ENCODE measurements around the gene ZNF385A. TPM values are rescaled to one million over a fixed set of nuclear protein-coding genes. Genes with fewer than 3 reads are reported as not detected.

Gene ZNF385A
- total RNA-seq, 1 experiment from 2014 or later = 9.5 TPM

GRCh38 chr12:54390176-54390667 lies 5.7 kb upstream of the ZNF385A start:
- Mint-ChIP-seq H3K4me3 (ENCODE audit: low read depth, unreplicated experiment) (no peak overlapping the region), H3K27me3 (ENCODE audit: unreplicated experiment) (peaks cover 26% of the 10 kb centered on the region), H3K4me1 (ENCODE audit: low read depth, unreplicated experiment) (peaks cover 25% of the 10 kb centered on the region), H3K27ac (ENCODE audit: unreplicated experiment) (no peak overlapping the region), H3K36me3 (ENCODE audit: insufficient read depth, unreplicated experiment) (no peaks in the 10 kb centered on the region), H3K9me3 (ENCODE audit: low read depth, unreplicated experiment) (no peaks in the 10 kb centered on the region)
- intact Hi-C loops (cut with micrococcal nuclease; ENCODE audit: unreplicated experiment) = no loop called here
- TF ChIP-seq CTCF (IDR thresholded peaks at IDR 0.05; ENCODE audit: unreplicated experiment) = no peak
- CTCF ChIA-PET = no interaction called here
- BruUV-seq (replicated peaks) = no TSS peak
- DNase-seq = no peak

GRCh38 chr12:54389607-54390175 lies 5.2 kb upstream of the ZNF385A start:
- TF ChIP-seq CTCF (IDR thresholded peaks at IDR 0.05; ENCODE audit: unreplicated experiment) = no peak
- BruUV-seq (replicated peaks) = no TSS peak
- Mint-ChIP-seq H3K27ac (ENCODE audit: unreplicated experiment) (no peak overlapping the region), H3K4me3 (ENCODE audit: low read depth, unreplicated experiment) (no peak overlapping the region), H3K4me1 (ENCODE audit: low read depth, unreplicated experiment) (peaks cover 25% of the 10 kb centered on the region), H3K27me3 (ENCODE audit: unreplicated experiment) (peaks cover 26% of the 10 kb centered on the region), H3K36me3 (ENCODE audit: insufficient read depth, unreplicated experiment) (no peaks in the 10 kb centered on the region), H3K9me3 (ENCODE audit: low read depth, unreplicated experiment) (no peaks in the 10 kb centered on the region)
- CTCF ChIA-PET = no interaction called here
- intact Hi-C loops (cut with micrococcal nuclease; ENCODE audit: unreplicated experiment) = no loop called here
- no peak for DNase-seq

GRCh38 chr12:54389134-54389508 lies 4.6 kb upstream of the ZNF385A start:
- Mint-ChIP-seq H3K27ac (ENCODE audit: unreplicated experiment) (no peak overlapping the region), H3K4me1 (ENCODE audit: low read depth, unreplicated experiment) (peaks cover 25% of the 10 kb centered on the region), H3K4me3 (ENCODE audit: low read depth, unreplicated experiment) (no peak overlapping the region)

GRCh38 chr12:54388237-54389133 lies 4.0 kb upstream of the ZNF385A start:
- CTCF ChIA-PET = interaction anchor here (0.6 to 1.8 kb wide), 6 partner anchors 9 to 1970 kb away, joined by 4 to 8 read pairs (median 5); partner anchors contain the start of gene COPZ1
- no peak overlapping the region for H3K4me3 Mint-ChIP-seq (ENCODE audit: low read depth, unreplicated experiment)
- no peak for TF ChIP-seq CTCF (IDR thresholded peaks at IDR 0.05; ENCODE audit: unreplicated experiment)
- no TSS peak for BruUV-seq (replicated peaks)
- no peak overlapping the region for H3K27ac Mint-ChIP-seq (ENCODE audit: unreplicated experiment)
- H3K4me1 Mint-ChIP-seq (ENCODE audit: low read depth, unreplicated experiment) = peaks cover 25% of the 10 kb centered on the region
- no peaks in the 10 kb centered on the region for H3K36me3 Mint-ChIP-seq (ENCODE audit: insufficient read depth, unreplicated experiment)
- peaks cover 24% of the 10 kb centered on the region for H3K27me3 Mint-ChIP-seq (ENCODE audit: unreplicated experiment)
- intact Hi-C loops (cut with micrococcal nuclease; ENCODE audit: unreplicated experiment) = no loop called here
- DNase-seq = no peak
- H3K9me3 Mint-ChIP-seq (ENCODE audit: low read depth, unreplicated experiment) = no peaks in the 10 kb centered on the region

More at GRCh38 chr12:54389134-54389508, 4.6 kb upstream of the ZNF385A start:
- no peak for DNase-seq
- no peaks in the 10 kb centered on the region for H3K9me3 Mint-ChIP-seq (ENCODE audit: low read depth, unreplicated experiment)
- BruUV-seq (replicated peaks) = no TSS peak
- intact Hi-C loops (cut with micrococcal nuclease; ENCODE audit: unreplicated experiment) = no loop called here
- peaks cover 26% of the 10 kb centered on the region for H3K27me3 Mint-ChIP-seq (ENCODE audit: unreplicated experiment)
- CTCF ChIA-PET = no interaction called here
- no peak for TF ChIP-seq CTCF (IDR thresholded peaks at IDR 0.05; ENCODE audit: unreplicated experiment)
- no peaks in the 10 kb centered on the region for H3K36me3 Mint-ChIP-seq (ENCODE audit: insufficient read depth, unreplicated experiment)
